ENCODE data around the gene ODF2L. TPM values are rescaled to one million over a fixed set of nuclear protein-coding genes. Genes with fewer than 3 reads are reported as not detected.
A peak's percentile ranks its signal among the peaks of the same experiment; 100 is the strongest.

Gene ODF2L
- total RNA-seq, 1 experiment from 2014 or later = 27.3 TPM

GRCh38 chr1:86381223-86381622 lies 14.9 kb downstream of the ODF2L start:
- peak overlapping the region in 2 of 3 experiments; percentile 51 to 76; a peak in 2 of 7 replicates for H3K27ac Mint-ChIP-seq
- no peak overlapping the region for H3T11ph ChIP-seq (ENCODE audit: low read length)
- no peak overlapping the region for H3K23ac ChIP-seq (ENCODE audit: insufficient read length, low read depth, low read length)
- H3K56ac ChIP-seq (ENCODE audit: insufficient read length, low read depth, low read length) = no peak overlapping the region
- H2BK12ac ChIP-seq (ENCODE audit: insufficient read length, low read depth, low read length) = no peak overlapping the region
- no peak overlapping the region for H3K18ac ChIP-seq (ENCODE audit: insufficient read length, low read depth, low read length)
- no CpG with 5 or more reads among the region's 4 CpGs for WGBS (ENCODE audit: extremely low coverage, insufficient read length, low lambda C conversion rate)
- no peaks in the 10 kb centered on the region for H3K27me3 Mint-ChIP-seq (ENCODE audit: low read depth)
- H3K9me3 Mint-ChIP-seq = peaks cover 25 to 27% of the 10 kb centered on the region in 2 experiments
- no peaks in the 10 kb centered on the region for H3K9me3 ChIP-seq (ENCODE audit: control insufficient read depth, low read depth, low read length)
- H3K27ac ChIP-seq (ENCODE audit: insufficient read length, low read depth, low read length) = no peak overlapping the region
- no peak overlapping the region for H2BK20ac ChIP-seq (ENCODE audit: low read depth, low read length, poor library complexity, severe bottlenecking)
- no peak overlapping the region for H3K4me3 Mint-ChIP-seq
- no peak overlapping the region for H2BK120ac ChIP-seq (ENCODE audit: low read depth, low read length, poor library complexity, severe bottlenecking)
- no peak overlapping the region for H2AK5ac ChIP-seq (ENCODE audit: insufficient read length, low read length)
- H3K79me1 ChIP-seq (ENCODE audit: insufficient read depth, low read depth, low read length, poor library complexity, severe bottlenecking) = no peaks in the 10 kb centered on the region
- H3K14ac ChIP-seq (ENCODE audit: insufficient read depth, low read length) = no peak overlapping the region
- DNase-seq = no peak
- H3K4ac ChIP-seq (ENCODE audit: low read depth, low read length) = no peak overlapping the region
- no peak overlapping the region for H4K91ac ChIP-seq (ENCODE audit: insufficient read length, low read depth, low read length)
- TF ChIP-seq CTCF (conservative IDR thresholded peaks at IDR 0.05) = no peak
- no peak overlapping the region for H2BK15ac ChIP-seq (ENCODE audit: low read depth, low read length)
- H4K8ac ChIP-seq (replicated peaks; ENCODE audit: insufficient read length, low read depth, low read length) = no peak overlapping the region
- H3K4me2 ChIP-seq (ENCODE audit: insufficient read depth, insufficient read length, low read length) = no peak overlapping the region
- no peak overlapping the region for H3K9ac ChIP-seq (ENCODE audit: extremely low read depth, insufficient read length, low read length)
- no peak overlapping the region for H4K5ac ChIP-seq (ENCODE audit: insufficient read length, low read depth, low read length)
- H2AFZ ChIP-seq (ENCODE audit: low read length) = no peak overlapping the region
- H3K36me3 Mint-ChIP-seq (ENCODE audit: insufficient read depth in 1 of 3, low read depth in 3 of 3) = peaks cover 27 to 30% (median 28%) of the 10 kb centered on the region in 3 experiments
- H4K20me1 ChIP-seq (ENCODE audit: control insufficient read depth, insufficient read depth, insufficient read length) = no peaks in the 10 kb centered on the region
- no peaks in the 10 kb centered on the region for H3K79me2 ChIP-seq (ENCODE audit: insufficient read depth, low read length)
- H3K4me1 Mint-ChIP-seq = no peaks in the 10 kb centered on the region
- H2BK5ac ChIP-seq (ENCODE audit: insufficient read length, low read length) = no peak overlapping the region
- H3K4me1 ChIP-seq (ENCODE audit: insufficient read depth, low read length) = no peaks in the 10 kb centered on the region
- H3K27me3 ChIP-seq (ENCODE audit: insufficient read depth, low read length) = no peaks in the 10 kb centered on the region
- H3K23me2 ChIP-seq (ENCODE audit: insufficient read length, low read depth, low read length, poor library complexity, severe bottlenecking) = no peaks in the 10 kb centered on the region
